GM12892 (cell line): ENCODE measurements around the gene DOCK1.

Experiments used
- DNase-seq: peaks from one replicate; pipeline ENCODE4 v3.0.0; 2011; ENCODE audit not compliant: insufficient read length
- FAIRE-seq: peaks from 2 replicates; lab custom pipeline; 2011; peaks lifted over from hg19 to GRCh38; lab: Jason Lieb, UNC
- POLR2A ChIP-seq: IDR thresholded peaks from 2 replicates; pipeline ENCODE4 v1.6.1; 2011; ENCODE audit warnings: low read depth, low read length, control low read depth
- POLR2AphosphoS5 ChIP-seq: IDR thresholded peaks from 2 replicates; pipeline ENCODE4 v1.6.1; 2011; ENCODE audit warnings: low read depth, low read length, control low read depth
- TAF1 ChIP-seq: IDR thresholded peaks from 2 replicates; pipeline ENCODE4 v1.6.1; 2011; ENCODE audit warnings: low read depth, mild to moderate bottlenecking, control low read depth, low read length, borderline replicate concordance

DOCK1 gene

GRCh38 chr10:127408733-127409132 lies 503.5 kb downstream of the DOCK1 start:
- no peak for TF ChIP-seq TAF1
- TF ChIP-seq POLR2AphosphoS5: no peak
- no peak for TF ChIP-seq POLR2A
- FAIRE-seq (no peak), DNase-seq (no peak)

- no peak for DNase-seq
- TF ChIP-seq POLR2A (no peak), POLR2AphosphoS5 (no peak)
- no peak for FAIRE-seq
Observed at GRCh38 chr10:127410030-127410429, 504.8 kb downstream of the DOCK1 start.

- TF ChIP-seq TAF1 (no peak), POLR2AphosphoS5 (no peak), POLR2A (no peak)
- DNase-seq (no peak), FAIRE-seq (no peak)
Observed at GRCh38 chr10:127411062-127411461, 505.8 kb downstream of the DOCK1 start.

GRCh38 chr10:127413326-127413725 lies 508.1 kb downstream of the DOCK1 start:
- DNase-seq (no peak), FAIRE-seq (no peak)
- no peak for TF ChIP-seq POLR2A
- TF ChIP-seq POLR2AphosphoS5: no peak
- TF ChIP-seq TAF1: no peak

GRCh38 chr10:127414024-127414423 lies 508.8 kb downstream of the DOCK1 start:
- no peak for FAIRE-seq
- TF ChIP-seq POLR2A: no peak
- no peak for TF ChIP-seq POLR2AphosphoS5
- TF ChIP-seq TAF1: no peak

GRCh38 chr10:127415116-127415515 lies 509.9 kb downstream of the DOCK1 start:
- no peak for TF ChIP-seq TAF1
- no peak for TF ChIP-seq POLR2A
- TF ChIP-seq POLR2AphosphoS5: no peak
- no peak for DNase-seq
- no peak for FAIRE-seq

More at GRCh38 chr10:127414024-127414423, 508.8 kb downstream of the DOCK1 start:
- no peak for DNase-seq

- FAIRE-seq (no peak), DNase-seq (no peak)
- TF ChIP-seq TAF1: no peak
- TF ChIP-seq POLR2AphosphoS5: no peak
- no peak for TF ChIP-seq POLR2A
Observed at GRCh38 chr10:127415901-127416581, 510.8 kb downstream of the DOCK1 start.

- TF ChIP-seq POLR2A: no peak
- no peak for TF ChIP-seq POLR2AphosphoS5
- no peak for TF ChIP-seq TAF1
- no peak for FAIRE-seq
- DNase-seq: no peak
Observed at GRCh38 chr10:127417031-127417430, 511.8 kb downstream of the DOCK1 start.

- FAIRE-seq (no peak), DNase-seq (no peak)
- TF ChIP-seq POLR2AphosphoS5 (no peak), TAF1 (no peak), POLR2A (no peak)
Observed at GRCh38 chr10:127417686-127418401, 512.6 kb downstream of the DOCK1 start.

- TF ChIP-seq TAF1 (no peak), POLR2A (no peak), POLR2AphosphoS5 (no peak)
- DNase-seq: no peak
- FAIRE-seq: no peak
Observed at GRCh38 chr10:127418536-127419168, 513.4 kb downstream of the DOCK1 start.

GRCh38 chr10:127420138-127420684 lies 515.0 kb downstream of the DOCK1 start:
- TF ChIP-seq TAF1: no peak
- TF ChIP-seq POLR2A: no peak
- TF ChIP-seq POLR2AphosphoS5: no peak
- DNase-seq: no peak
- no peak for FAIRE-seq
